GM19455 (cell line): ENCODE results near the gene SLC27A2.
A peak's percentile ranks its signal among the peaks of the same experiment; 100 is the strongest.

Experiments used
- ATAC-seq: cut with Tn5 transposase; IDR thresholded peaks from one replicate; pipeline ENCODE4 v1.9.1; 2021; ENCODE audit not compliant: unreplicated experiment

SLC27A2 gene

GRCh38 chr15:50233192-50233736 lies 51.3 kb downstream of the SLC27A2 start:
- no peak for ATAC-seq

DNA sequence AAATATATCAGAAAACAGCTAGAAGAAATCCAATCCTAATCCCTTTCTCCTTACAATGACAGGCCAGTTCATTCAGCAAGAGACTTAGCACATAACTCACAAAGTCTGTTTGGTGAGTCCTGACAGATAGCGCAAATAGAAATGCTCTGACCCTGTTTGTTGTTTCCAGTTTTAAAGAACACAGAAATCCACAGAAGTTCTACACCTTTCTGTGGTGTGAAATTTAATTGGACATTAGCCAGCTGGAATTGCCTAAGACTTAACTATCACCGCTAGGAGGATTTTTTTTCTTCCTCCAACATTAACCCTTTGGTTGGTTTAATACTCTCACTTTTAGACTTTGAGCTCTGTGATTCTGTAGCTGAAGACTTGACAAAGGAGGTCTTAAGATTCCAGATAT lies 52.8 kb downstream of the SLC27A2 start:
- ATAC-seq, result no peak

GRCh38 chr15:50235794-50236193 lies 53.8 kb downstream of the SLC27A2 start:
- ATAC-seq, result no peak

GRCh38 chr15:50236433-50236832 lies 54.4 kb downstream of the SLC27A2 start:
- ATAC-seq, result no peak

GRCh38 chr15:50238255-50238654 lies 56.3 kb downstream of the SLC27A2 start:
- ATAC-seq, result no peak

GRCh38 chr15:50241684-50242450 lies 59.9 kb downstream of the SLC27A2 start:
- no peak for ATAC-seq

DNA sequence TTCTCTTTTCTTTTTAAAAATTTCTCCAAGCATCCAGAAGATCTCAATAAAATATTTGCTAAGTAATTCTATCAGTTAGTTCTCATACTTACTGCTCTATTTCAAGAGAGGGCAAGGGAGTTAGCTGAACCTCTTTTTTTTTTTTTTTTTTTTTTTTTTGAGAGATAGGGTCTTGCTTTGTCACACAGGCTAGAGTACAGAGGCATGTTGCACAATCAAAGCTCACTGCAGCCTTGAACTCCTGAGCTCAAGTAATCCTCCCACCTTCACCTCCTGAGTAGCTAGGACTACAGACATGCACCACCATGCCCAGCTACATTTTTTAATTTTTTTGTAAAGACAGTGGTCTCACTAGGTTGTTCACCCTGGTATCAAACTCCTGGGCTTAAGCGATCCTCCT lies 62.2 kb downstream of the SLC27A2 start:
- no peak for ATAC-seq

- ATAC-seq, result no peak
These were observed 63.1 kb downstream of the SLC27A2 start for GRCh38 chr15:50244959-50245624.

DNA sequence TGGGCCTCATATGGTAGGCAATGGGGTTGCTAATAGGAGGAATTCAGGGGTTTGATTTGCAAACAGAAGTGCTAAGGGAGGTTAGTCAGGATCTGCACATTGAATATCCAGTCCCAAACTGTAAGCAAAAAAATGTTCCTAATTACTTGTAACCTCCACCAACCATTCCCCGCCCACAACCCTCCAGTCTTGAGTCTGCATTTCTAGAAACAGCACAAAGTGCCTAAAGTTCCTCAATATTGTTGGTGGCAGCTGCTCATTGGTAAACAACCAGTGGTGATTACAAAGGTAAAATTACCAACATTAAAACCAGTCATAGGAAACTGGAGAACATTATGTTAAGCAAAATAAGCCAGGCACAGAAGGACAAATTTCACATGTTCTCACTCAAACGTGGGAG lies 64.6 kb downstream of the SLC27A2 start:
- no peak for ATAC-seq

DNA sequence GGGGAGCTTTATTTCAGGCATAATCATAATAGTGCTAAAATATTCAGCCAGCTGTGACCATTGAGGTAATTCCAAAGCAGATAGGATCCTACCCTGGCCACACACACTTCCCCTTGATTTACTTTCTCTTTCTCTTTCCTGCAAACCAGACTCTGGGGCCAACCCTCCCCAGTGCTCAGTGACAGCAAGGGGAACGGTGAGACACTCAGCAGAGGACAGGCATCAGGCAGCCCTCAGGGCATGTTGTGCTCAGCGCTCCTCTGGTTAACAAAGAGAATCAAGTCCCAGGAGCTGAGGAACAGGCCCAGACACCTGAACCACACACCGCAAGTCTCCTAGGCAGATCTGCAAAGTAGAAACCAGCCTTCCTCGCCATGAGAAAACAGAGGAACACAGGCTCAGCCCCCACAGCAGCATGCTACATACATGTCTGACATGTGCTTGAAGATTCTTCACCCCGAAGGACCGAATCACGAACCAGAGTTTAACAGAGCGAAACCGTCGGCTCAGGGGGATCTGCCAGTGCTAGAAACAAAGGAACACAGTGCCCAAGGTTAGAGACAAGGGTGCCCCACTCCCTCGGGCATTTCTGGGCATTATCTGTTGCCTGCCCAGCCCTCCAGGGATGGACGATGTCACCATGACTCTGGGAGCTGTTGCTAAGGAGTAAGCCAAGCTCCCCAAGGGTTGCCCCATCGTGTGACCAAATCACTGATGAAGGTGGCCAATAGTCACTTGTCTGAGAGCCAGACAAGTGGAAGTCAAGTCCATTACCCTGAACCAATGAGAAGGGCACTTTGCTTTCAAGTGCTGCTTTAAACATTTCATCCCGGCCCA lies 66.0 kb downstream of the SLC27A2 start:
- ATAC-seq, result peak; percentile 96

DNA sequence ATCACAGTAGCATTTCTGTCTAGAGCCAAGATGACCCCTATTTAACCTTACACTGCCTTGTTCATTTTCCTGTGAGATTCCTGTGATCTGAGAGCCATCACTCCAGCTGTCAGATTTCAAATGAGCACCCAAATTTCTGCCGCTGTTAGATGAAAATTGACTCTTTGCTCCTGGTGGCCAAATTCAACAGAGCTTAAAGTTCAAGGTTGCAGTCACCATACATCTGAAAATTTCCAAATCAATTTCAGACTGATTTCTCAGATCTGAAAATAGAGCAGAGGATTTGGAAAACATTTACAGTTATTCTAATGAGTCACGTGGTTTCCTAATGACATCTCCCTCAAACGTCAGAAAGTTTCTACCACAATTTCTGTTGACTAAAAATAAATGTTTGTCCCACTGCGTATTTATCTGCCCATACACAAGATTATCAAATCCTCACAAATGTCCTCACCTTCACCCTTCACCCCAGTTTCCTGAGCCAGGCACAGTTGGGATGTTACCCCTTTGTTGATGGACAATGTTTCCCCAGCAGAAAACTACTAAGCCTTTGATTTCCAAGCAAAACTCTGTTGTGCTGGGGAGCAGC lies 67.1 kb downstream of the SLC27A2 start:
- no peak for ATAC-seq

GRCh38 chr15:50249704-50250103 lies 67.7 kb downstream of the SLC27A2 start:
- ATAC-seq, result no peak

DNA sequence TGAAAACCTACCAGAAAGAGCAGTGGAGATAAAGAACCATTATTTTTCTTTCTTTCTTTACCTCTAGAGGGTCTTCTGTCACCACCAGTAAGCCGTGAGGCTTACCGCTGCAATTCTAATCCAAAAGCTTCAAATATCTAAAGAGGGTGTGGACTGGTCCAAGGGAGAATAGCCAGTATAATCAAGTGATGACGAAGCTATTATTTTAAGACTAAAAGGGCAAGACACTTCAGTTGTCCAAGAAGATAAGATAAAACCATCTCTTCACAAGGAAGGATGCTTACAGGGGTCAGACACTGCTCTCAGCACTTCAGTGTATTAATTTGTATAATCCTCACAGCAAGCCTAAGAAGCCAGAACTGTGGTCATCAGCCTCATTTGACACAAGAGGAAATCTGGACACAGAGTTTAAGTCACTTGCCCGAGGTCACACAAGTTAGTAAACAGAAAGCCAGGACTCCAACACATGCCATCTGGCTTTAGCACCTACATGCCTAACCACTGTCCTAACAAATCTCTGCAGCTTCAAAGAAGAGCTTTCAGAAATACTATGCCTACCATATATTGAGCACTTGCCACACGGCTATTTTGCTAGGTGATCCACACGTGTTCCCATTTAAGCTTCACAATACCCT lies 68.9 kb downstream of the SLC27A2 start:
- no peak for ATAC-seq

DNA sequence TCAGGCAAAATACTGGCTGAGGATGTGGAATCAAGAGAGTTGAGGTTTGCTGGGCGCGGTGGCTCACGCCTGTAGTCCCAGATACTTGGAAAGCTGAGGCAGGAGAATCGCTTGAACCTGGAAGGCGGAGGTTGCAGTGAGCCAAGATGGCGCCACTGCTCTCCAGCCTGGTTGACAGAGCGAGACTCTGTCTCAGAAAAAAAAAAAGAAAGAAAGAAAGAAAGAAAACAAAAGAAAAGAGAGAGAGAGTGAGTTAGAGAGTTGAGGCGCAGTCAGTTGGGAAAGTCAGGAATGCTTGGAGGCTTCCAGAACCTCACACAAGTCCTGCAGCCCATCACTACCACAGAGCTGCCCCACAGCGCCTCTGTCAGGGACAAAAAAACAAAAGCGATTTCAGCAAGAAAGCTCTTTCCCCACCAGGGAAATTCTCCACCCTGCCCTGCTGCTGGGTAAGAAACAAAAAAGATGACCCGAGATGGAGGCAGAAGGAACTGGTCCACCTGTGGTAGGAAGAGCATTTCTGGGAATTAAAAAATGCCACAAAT lies 69.7 kb downstream of the SLC27A2 start:
- ATAC-seq, result no peak

- no peak for ATAC-seq
These were observed 70.6 kb downstream of the SLC27A2 start for GRCh38 chr15:50252556-50252955.

DNA sequence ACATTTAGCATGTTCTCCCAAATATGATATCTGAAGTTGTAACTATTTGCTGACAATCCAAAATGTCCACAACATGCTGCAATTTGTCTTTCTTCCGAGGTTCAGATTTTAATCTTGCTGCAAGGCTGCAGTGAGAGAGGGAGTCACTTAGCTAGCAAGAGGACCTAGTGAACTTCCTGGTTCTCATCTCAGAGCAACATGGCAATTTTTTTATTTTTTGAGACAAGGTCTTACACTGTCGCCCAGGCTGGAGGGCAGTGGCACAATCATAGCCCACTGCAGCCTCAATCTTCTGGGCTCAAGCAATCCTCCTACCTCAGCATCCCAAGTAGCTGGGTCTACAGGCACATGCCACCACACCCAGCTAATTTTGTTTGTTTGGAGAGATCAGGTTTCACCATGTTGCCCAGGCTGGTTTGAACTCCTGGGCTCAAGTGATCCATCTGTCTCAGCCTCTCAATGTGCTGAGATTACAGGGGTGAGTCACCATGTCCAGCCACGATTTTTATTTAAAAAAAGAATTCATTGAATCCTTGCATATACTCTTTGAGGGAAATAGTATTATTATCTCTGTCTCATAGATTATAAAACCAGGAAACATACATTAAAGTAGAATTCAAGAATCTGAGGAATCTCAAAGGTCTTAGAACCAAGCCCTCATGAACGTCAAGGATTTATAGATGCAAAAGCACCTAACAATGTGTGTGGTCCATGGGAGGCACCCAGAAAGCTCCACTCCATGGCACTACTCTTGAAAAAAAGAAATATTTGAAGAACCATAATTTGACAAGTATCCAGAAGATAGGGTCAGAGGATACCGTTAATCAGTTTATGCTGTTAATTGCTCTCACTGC lies 74.4 kb downstream of the SLC27A2 start:
- no peak for ATAC-seq

DNA sequence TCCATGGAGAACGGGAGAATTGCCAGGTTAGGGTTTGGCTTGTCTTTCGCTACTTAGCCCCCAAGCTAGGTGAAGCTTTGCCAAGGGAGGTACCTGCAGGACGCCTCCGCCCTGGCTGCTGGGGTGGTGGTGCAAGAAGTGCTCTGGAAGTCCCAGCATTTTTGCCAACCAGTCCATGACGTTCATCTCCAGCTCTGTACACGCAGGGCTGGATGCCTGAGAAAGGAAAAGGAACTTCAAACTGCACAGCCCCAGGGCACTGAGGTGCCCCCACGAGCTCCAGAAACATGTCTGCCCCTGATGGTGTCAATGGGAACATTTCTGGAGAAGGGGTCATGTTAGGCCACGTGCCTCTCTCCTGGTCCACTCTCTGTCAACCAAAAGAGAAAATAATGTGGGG lies 75.3 kb downstream of the SLC27A2 start:
- ATAC-seq, result no peak

DNA sequence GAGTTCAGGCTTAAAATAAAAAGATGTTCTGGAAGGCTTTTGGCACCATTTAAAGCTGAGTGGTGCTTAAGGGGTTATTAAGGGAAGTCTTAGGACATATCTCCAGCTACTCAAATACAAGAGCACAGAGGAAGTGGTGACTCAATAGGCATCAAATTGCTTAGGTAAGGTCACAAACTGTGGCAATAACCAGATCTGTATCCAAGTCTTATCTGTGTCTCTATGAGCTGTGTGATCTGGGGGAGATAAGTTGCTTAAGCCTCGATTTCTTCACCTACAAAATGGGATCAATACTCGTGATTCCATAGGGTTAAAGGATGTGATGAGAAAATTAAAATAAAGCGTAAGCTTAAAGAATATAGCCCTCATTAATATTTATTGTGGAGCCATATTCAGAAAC lies 75.9 kb downstream of the SLC27A2 start:
- no peak for ATAC-seq

- ATAC-seq, result no peak
These were observed 77.3 kb downstream of the SLC27A2 start for GRCh38 chr15:50259276-50259675.
